SW480 (cell line): ENCODE results near the gene RPL5.

ENCODE experiments used
- DNase-seq: peaks from one replicate; pipeline ENCODE4 v3.0.0-alpha.2; 2016; ENCODE audit warnings: low spot score

Gene RPL5

DNA sequence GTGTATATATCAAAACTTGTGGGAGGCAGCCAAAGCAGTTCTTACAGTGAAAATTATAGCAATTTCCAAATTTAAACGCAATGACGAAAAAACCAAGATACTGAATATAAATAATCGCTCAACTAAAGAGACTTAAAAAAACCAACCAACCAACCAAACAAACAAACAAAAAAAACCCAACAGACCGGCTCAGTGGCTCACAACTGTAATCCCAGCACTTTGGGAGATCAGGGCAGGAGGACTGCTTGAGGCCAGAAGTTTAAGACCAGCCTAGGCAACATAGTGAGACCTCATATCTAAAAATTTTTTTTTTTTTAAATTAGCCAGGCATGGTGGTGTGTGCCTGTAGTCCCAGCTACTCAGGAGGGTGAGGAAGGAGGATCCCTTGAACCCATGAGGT is 23.4 kb downstream of the RPL5 start:
- no peak for DNase-seq

DNA sequence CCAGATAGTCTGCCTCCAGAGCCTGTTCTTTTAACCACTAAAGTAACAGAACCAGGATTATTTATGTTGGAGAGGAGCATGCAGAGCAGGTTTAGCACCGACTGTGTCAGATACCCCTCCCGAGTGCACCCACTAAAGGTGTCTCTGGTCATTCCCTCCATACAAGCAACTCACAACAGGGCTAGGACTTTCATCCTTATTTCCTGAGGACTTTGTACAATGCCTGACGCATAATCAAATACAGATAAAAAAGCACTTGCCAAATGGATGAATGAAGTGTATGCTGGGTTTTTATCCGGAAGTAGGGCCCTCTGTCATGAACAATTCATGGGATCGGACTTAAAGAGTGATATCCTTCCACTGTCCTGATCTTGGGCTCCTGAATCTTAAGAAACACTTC is 26.0 kb downstream of the RPL5 start:
- DNase-seq = no peak

DNA sequence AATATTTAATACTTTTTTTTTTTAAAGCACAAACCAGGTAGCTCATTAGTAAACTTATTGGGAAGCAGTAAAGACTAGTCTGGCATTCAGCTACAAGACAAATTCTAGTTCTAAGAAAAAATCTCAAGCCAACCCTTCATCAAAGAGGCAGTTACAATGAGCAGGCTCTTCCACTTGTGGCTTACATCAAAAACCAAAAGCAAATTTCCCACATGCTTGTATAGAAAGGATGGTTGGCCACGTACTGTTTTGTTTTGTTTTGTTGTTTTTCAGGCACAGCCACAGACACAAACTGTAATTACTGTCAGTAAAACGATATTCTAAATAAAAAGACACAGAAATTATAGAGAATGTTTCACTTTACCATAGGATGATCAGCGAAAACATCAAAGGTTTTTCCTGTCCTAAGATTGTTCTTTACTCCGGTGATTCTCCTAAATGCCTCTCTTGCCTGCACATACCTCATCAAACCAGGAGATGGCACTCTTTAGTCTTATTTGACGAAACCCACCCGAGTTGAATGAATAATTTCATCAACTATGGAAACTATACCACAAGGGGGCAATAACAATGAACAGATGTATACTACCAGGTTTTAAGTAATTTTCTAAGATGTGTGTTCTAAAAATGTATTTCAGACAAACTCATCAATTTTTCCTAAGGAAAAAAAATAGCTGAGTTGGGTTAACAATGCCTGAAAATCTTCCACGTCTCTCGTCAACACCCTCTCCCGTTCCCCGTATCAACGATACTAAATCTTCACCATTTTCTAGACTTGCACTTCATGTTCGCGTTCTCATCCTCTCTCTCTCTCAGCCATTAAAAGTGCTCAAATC is 26.9 kb downstream of the RPL5 start:
- DNase-seq = peak; percentile 80

DNA sequence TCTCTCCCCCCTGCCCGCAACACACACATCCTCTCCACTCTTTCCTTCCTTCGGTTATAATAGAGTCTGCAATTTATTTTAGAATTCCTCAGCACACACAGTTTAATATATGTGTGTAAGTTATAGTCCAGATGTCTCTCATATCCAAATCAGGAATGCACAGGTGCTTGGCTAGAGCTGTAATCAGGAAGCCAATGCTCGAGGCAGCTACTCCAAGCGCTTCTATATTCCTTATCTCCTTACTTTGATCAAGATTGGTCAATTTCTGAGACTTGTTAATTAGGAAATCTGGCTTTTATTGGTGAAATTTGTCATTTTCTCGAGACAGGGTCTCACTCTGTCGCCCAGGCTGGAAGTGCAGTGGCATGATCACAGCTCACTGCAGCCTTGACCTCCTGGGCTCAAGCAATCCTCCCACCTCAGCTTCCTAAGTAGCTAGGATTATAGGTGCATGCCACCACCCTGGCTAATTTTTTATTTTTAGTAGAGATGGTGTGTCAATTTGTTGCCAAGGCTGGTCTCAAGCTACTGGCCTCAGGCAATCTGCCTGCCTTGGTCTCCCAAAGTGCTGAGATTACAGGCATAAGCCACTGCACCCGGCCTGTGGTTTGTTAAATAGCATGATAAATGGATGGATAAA is 27.7 kb downstream of the RPL5 start:
- DNase-seq = no peak

DNA sequence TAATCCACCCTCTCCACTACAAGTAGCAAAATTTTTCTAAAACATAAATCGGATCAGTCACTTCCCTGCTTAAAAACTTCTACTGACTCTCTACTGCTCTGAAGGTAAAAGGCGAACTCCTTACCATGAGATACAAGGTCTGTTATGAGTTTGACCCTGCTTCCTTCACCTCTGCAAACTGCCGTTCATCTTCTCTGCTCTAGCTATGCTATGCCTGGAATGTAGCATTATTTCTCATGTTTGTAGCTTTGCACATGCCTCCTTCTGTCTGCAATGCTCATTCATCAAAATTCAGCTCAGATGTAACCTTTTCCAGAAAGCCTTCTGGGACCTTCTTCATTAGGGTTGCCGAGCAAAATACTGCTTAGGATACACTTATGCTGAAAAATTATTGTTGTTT is 30.8 kb downstream of the RPL5 start:
- DNase-seq = no peak

DNA sequence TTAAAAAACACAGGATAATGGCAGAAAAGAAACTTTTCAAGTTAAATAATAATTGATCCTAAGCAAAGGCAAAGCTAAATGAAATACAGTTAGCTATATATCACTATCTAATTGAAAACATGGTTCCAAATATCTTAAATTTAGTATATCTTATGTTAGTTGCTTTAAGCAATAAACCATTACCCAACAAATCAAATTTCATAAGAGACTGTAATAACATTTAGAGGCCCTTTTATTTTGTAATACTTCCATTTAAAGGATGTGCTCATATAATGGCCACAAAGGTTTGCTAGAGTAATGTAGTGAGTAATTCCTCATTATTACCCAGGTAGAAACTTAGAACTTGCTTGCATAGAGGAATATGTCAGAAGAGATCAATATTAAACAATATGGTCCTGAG is 32.3 kb downstream of the RPL5 start:
- DNase-seq = no peak

DNA sequence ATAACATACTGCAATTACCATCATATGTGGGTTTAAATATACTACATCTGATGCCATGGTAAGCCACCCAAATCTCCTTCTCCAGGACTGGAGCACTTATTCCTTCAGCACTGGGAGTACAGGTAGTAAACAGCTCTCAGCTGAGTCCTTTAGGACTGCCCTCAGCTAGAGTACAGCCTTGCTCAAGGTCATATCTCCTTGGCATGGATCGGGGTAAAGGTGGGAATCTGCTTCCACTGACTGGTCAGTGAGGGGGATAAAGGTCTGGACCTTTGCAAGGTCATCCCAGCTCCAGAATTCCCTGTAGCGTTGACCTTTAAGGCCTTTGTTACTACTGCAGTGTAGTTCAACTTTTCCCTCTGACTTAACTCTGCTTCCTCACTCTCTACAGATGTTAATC is 38.8 kb downstream of the RPL5 start:
- DNase-seq = no peak

DNA sequence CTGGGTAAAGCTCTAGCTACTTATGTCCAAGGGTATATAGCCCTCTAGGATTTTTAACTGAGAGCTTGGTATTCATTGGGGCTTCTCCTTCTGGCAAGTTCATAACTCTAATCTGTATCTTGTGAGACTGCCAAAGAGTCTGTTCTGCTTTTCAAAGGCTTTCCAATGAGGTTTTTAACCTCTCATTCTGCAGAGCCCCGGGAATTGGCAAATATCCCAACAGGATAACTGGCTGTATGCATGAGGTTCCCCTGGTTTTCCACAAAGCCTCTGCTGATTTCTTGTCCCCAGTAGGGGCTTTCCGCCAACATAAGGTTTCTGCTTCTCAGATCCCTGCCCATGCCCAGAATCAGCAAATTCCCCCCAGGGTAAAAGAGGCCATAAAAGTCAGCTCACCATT is 40.9 kb downstream of the RPL5 start:
- DNase-seq = no peak

DNA sequence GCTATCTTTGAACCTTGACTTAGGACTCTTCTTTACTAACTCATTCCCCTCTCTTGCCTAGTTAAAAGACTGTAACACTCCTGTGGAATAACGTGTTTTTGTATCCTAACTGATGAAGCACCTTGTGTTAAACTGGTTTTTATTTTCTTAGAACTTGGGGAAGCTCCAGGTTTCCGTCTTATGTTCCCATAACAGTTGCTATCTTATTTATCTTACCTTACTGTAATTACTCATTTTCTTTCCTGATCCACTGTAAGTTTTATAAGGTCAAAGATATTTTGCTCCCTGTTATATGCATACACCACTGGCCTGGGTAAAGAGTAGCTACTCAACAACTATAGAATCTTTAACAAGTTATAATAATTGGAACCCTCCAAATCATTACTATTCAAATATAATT is 43.1 kb downstream of the RPL5 start:
- no peak for DNase-seq

DNA sequence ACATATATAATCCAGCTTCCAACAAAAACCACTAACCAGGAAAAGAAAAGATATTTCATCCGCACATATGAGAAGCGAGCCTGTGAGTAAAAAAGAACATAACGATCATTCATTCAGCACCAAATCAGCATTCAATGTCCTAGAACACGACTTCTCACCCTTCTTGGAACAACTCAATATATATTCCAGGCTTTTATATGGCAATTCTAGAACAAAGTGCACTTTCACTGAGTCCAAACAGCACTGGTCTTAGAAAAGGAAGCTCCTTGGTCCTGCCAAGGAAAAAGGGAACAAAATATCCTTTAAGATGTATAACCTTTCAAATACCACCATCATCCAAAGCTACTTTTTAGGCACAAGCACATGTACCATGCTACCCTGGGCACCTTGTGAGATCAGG is 44.5 kb downstream of the RPL5 start:
- DNase-seq = no peak

DNA sequence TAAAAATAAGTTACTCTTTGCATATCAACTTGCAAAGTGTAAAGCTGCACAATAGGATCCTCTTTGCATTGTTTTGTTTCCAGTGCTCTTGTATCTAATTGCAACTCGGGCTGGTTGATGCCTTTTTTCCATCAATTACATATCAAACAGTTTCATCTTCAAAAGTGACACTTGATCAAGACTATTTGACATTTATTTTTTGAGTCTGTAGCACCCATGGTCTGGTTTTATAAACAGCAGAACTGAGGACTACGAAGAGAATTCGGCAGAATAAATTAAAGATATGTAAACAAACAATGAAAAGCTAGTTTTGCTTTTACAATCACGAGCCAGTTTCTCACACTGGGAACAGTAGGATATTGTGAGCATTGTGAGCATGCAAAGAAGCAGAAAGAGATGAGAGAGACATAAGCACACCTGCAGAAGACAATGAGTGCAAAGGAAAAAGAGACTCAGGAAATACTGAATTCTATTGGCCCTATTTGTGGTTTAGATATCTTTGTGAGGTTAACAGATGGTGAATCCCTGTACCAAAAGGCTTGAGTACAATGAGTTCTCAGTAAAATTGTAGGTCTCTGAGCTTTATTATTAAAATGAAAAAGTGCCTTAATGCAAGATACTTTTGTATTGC is 45.4 kb downstream of the RPL5 start:
- no peak for DNase-seq

DNA sequence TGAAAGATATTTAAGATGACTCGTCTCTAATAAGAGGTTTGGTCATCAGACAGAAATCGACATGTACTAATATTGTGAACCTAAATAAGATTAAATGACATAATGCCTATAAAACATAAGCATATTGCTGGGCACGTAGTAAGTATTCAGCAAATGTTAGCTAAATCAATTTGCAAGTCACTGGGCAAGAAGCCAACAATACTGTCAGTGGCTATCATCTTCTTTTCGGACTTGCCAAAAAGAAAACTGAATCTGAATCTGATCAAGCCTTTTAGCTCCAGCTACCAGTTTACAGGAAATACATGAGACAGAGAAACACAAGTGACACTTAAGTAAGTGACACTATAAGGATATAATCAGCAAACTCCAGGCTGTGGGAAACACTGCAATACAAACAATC is 46.0 kb downstream of the RPL5 start:
- DNase-seq = no peak

DNA sequence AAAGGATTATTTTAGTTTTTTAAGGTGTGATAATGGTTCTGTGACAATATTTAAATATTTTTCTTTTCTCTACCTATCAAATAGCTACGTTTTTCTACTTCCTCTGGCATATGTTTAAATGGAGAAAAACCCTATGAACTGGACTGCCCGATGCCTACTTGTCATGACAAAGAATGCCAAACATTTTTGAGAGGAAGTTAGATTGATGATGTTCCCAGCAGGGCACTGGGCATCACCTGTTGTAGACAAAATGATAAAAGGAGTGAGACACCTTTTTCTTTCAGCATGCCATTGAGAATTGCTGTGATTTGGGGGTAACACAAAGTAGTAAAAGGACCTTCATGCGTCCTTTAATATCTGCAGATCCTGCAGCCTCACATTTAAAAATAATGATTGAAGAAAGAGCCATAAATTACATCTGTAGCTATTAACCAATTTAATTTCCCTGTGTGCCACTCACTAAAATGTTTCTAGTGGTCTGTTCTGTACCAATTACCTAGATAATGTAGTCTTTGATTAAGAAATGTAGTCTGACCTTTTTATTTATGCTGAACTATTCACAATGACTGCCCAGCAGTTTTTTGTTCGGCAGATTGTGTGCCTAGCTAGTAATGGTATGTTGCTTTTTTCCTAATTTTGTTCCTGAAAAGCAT is 47.6 kb downstream of the RPL5 start:
- no peak for DNase-seq

DNA sequence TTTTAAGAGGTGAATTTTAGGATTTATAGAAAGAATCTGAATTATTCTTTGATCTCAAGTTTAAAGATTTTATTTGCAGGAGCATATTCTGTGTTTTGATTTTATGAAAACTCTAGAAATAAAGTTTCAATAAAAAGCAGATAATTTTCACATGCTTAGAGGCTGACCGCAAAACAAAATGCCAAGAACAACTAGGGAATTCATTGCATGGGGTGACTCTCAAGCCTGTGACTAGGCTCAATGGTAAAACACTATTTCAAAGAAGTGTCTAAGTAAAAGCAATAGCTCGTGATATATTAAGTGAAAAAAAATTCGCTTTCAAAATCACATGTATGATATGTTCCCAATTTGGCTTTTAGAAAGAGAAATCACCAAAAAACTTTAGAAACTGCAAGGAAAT is 49.6 kb downstream of the RPL5 start:
- DNase-seq = no peak

DNA sequence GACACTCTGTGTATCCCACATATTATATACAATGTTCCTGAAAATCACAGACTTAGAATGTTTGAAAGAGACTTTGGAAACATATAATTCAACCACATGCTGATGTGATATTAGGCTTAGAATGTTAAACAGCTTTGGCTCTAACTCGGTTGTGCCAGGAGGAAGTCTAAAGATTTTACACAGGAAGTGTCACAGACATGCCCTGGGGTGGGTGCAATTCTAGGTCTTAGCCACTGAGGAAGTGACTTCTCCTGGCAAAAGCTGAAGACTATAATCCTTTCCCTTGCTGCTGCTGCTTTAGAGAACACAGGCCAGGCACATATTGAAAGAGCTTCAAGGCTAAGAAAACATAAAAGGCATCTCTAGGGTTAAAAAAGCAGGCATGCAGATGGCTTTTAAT is 51.0 kb downstream of the RPL5 start:
- no peak for DNase-seq

DNA sequence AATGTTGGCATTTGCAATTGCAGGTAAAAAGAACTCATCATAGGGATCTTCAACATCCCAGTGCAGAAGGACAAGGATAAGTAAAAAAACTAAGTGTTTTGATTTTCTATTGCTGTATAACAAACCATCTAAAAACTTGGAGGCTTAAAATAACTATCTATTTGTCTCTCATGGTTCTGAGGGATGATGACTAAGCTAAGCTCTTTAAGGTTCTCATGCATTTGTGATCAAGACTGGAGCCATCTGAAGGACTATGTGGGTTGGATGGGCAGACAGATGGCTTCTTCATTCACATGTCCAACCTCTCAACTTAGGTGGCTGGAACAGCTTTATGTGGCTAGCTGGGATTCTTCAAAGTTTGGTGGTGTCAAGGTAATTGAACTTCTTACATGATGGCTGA is 51.5 kb downstream of the RPL5 start:
- DNase-seq = no peak

DNA sequence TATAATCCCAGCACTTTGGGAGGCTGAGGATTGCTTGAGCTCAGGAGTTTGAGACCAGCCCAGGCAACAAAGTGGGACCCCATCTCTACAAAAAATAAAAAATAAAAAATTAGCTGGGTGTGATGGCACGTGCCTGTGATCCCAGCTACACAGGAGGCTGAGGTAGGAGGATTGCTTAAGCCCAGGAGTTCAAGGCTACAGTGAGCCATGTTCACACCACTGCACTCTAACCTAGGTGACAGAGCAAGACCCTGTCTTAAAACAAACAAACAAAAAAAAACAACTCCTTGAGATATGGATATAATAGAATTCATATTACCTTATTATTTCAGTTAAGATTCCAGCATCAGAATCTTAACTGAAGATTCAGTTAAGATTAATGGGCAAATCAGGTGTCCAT is 52.4 kb downstream of the RPL5 start:
- no peak for DNase-seq

DNA sequence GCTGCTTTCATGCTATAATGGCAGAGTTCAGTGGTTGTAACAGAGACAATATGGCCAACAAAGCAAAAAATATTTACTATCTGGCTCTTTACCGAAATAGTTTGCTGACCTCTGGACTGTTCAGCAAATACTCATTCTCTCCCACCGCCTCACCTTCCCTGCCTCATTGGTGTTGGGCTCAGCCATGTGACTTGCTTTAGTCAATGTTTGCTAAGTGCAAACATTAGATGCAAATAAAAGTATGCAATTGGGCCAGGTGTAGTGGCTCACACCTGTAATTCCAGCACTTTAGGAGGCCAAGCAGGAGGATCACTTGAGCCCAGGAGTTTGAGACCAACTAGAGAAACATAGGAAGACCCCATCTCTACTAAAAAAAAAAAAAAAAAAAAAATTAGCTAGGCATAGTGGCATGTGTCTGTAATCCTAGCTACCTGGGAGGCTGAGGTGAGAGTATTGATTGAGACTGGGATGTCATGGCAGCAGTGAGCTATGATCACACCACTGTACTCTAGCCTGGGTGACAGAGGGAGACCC is 55.1 kb downstream of the RPL5 start:
- no peak for DNase-seq

DNA sequence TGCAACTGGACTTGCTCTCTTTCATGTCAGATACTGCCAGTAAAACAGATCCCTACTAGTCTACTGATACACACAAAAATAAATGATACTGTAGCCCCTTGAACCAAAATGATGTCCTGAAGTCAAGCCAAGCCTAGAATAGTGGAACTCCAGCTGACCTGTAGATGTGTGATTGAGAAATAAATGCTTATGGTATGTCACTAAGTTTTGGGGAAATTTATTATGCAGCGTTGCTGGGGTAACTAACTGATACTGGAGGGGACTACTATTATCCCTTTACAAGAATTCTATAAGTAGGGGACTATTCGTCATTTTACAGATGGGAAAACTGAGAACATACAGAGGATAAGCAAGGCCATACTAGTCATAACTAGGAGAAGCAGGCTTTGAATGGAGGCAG is 55.6 kb downstream of the RPL5 start:
- no peak for DNase-seq
